GM12878 (cell line): ENCODE data around the gene TTC23. TPM values are rescaled to one million over a fixed set of nuclear protein-coding genes. Genes with fewer than 3 reads are reported as not detected.

Experiments used
- ATAC-seq: fragments of 200-7000 bp; cut with Tn5 transposase; 3 replicates; pipeline ENCODE4 v1.9.1; 2020; ENCODE audit warnings: mild to moderate bottlenecking, moderate library complexity
- BruUV-seq: library from RNA; stranded (reverse); fragments of 400-500 nt; replicated peaks from 2 replicates; lab custom pipeline; 2021; lab: Mats Ljungman, UMichigan
- CTCF ChIA-PET: fragments of 300-600 bp; sonication (Branson Sonifier 250); formaldehyde crosslinking; extraction: SDS; loops from one replicate; lab custom pipeline; 2021; ENCODE audit warnings: inconsistent platforms; lab: Yijun Ruan, JAX
- POLR2A ChIA-PET: fragments of 350-600 bp; formaldehyde crosslinking; extraction: SDS; loops from one replicate; lab custom pipeline; 2021; ENCODE audit warnings: inconsistent platforms; lab: Charles Lee
- RAD21 ChIA-PET: fragments of 300-600 bp; sonication (Branson Sonifier 250); formaldehyde crosslinking; loops from one replicate; lab custom pipeline; 2023; ENCODE audit warnings: antibody characterized with exemption; ENCODE audit not compliant: unreplicated experiment; lab: Charles Lee
- SMC1A ChIA-PET: fragments of 300-600 bp; sonication (Branson Sonifier 250); formaldehyde crosslinking; loops from one replicate; lab custom pipeline; 2023; ENCODE audit not compliant: unreplicated experiment, uncharacterized antibody; lab: Charles Lee
- DNase-seq: peaks from one replicate; pipeline ENCODE4 v3.0.0-alpha.2; 2011; ENCODE audit warnings: low read depth, low spot score
- FAIRE-seq: peaks from 3 replicates; lab custom pipeline; 2011; peaks lifted over from hg19 to GRCh38; lab: Jason Lieb, UNC
- H2AFZ ChIP-seq: 2 replicates; pipeline ENCODE4 v1.6.0; 2011; ENCODE audit warnings: low read depth, low read length, control low read depth; ENCODE audit not compliant: control insufficient read depth
- H3K27ac ChIP-seq: 2 replicates; pipeline ENCODE4 v1.5.1; 2011; ENCODE audit warnings: control low read depth; ENCODE audit not compliant: control insufficient read depth, insufficient read depth
- H3K27me3 ChIP-seq, 2 experiments: replicated peaks in 1 of 2; 2 replicates each; pipeline versions ENCODE4 v1.6.0 to v1.6.1; 2011; ENCODE audit warnings: low read length in 1 of 2; ENCODE audit not compliant: control insufficient read depth in 2 of 2, insufficient read depth in 2 of 2
- H3K36me3 ChIP-seq, 2 experiments: 2 replicates each; pipeline ENCODE4 v1.5.1; 2011; ENCODE audit warnings: low read length in 1 of 2; ENCODE audit not compliant: control insufficient read depth in 2 of 2, insufficient read depth in 2 of 2
- H3K4me1 ChIP-seq: 2 replicates; pipeline ENCODE4 v1.6.1; 2011; ENCODE audit warnings: mild to moderate bottlenecking, low read length, moderate library complexity, mixed read lengths; ENCODE audit not compliant: control insufficient read depth, insufficient read depth
- H3K4me2 ChIP-seq: 2 replicates; pipeline ENCODE4 v1.6.0; 2011; ENCODE audit warnings: control low read depth; ENCODE audit not compliant: control insufficient read depth, insufficient read depth
- H3K4me3 ChIP-seq: fragments of 200-600 bp; sonication (generic); 2 replicates; pipeline ENCODE4 v1.5.1; 2016
- H3K79me2 ChIP-seq: 2 replicates; pipeline ENCODE4 v1.6.0; 2011; ENCODE audit warnings: low read length; ENCODE audit not compliant: control insufficient read depth, insufficient read depth
- H3K9ac ChIP-seq: 2 replicates; pipeline ENCODE4 v1.8.0; 2011; ENCODE audit warnings: low read length, control low read depth, mixed read lengths; ENCODE audit not compliant: control insufficient read depth, insufficient read depth
- H3K9me3 ChIP-seq: replicated peaks from 3 replicates; pipeline ENCODE4 v1.5.1; 2011; ENCODE audit warnings: mild to moderate bottlenecking, low read length; ENCODE audit not compliant: control insufficient read depth, insufficient read depth
- H4K20me1 ChIP-seq: 2 replicates; pipeline ENCODE4 v1.6.0; 2011; ENCODE audit not compliant: control insufficient read depth, insufficient read depth
- CEBPB ChIP-seq, 2 experiments: fragments of 150-350 bp in 1 of 2; IDR thresholded peaks; 2 replicates each; pipeline ENCODE4 v1.6.1; 2012 to 2014; ENCODE audit warnings: low read depth in 2 of 2, low read length in 2 of 2, borderline replicate concordance in 1 of 2, inconsistent platforms in 1 of 2
- CREB1 ChIP-seq: IDR thresholded peaks from 2 replicates; pipeline ENCODE4 v1.6.1; 2012; ENCODE audit warnings: low read depth, mild to moderate bottlenecking, inconsistent platforms
- EED ChIP-seq: sonication (generic); IDR thresholded peaks from 2 replicates; pipeline ENCODE4 v1.6.1; 2016; ENCODE audit warnings: antibody characterized with exemption, low read depth
- EP300 ChIP-seq, 2 experiments: fragments of 150-350 bp in 1 of 2; IDR thresholded peaks; 2 replicates each; pipeline ENCODE4 v1.6.1; 2011 to 2012; ENCODE audit warnings: low read depth in 2 of 2, low read length in 2 of 2, borderline replicate concordance in 1 of 2, improper control_type of control experiment in 1 of 2, inconsistent platforms in 1 of 2; ENCODE audit not compliant: control insufficient read depth in 1 of 2
- FOS ChIP-seq: IDR thresholded peaks from 3 replicates; pipeline ENCODE4 v1.6.1; 2011; ENCODE audit warnings: borderline replicate concordance; ENCODE audit not compliant: insufficient read length; ENCODE audit errors: extremely low read depth
- GABPA ChIP-seq: IDR thresholded peaks from 2 replicates; pipeline ENCODE4 v1.6.1; 2014; ENCODE audit warnings: antibody characterized with exemption, low read depth, mild to moderate bottlenecking, inconsistent platforms
- POLR2A ChIP-seq: IDR thresholded peaks from 2 replicates; pipeline ENCODE4 v1.6.1; 2011; ENCODE audit warnings: low read depth, mild to moderate bottlenecking, low read length
- YY1 ChIP-seq: IDR thresholded peaks from 2 replicates; pipeline ENCODE4 v1.6.1; 2011; ENCODE audit warnings: low read depth, mild to moderate bottlenecking, low read length
- ZBTB33 ChIP-seq: fragments of 450-650 bp; IDR thresholded peaks from 2 replicates; pipeline ENCODE4 v1.6.1; 2017; ENCODE audit warnings: mild to moderate bottlenecking
- WGBS: methylation state at CpG from one replicate; pipeline ENCODE4 v1.1.6; 2016; ENCODE audit warnings: low lambda C conversion rate; ENCODE audit not compliant: insufficient replicate concordance, insufficient coverage; ENCODE audit errors: missing lambda C conversion rate; 5-methylcytosine and 5-hydroxymethylcytosine counted together
- in situ Hi-C: fragments of 300-500 bp; cut with MboI; formaldehyde crosslinking; loops from 9 replicates; pipeline ENCODE4 v1.14.3; 2018; ENCODE audit warnings: mixed read lengths
- intact Hi-C: fragments of 100-400 bp; cut with micrococcal nuclease; formaldehyde crosslinking; loops from one replicate; pipeline ENCODE4 v1.14.2; 2022; ENCODE audit not compliant: unreplicated experiment
- polyA plus RNA-seq, 11 experiments: library from polyadenylated mRNA; depleted of rRNA in 4 of 11; unstranded in 6 of 11; stranded (reverse) in 5 of 11; fragments of >200 nt; fragmentation: Nextera tagmentation in 4 of 11; fragmentation: Illumina TruSeq in 1 of 11; extraction: Ambion mirVana in 4 of 11; extraction: Trizol in 1 of 11; gene quantifications; 1 replicate in 1 of 11; 2 replicates in 10 of 11; pipeline versions ENCODE4 v1.2.1 to v1.2.3, GENCODE V29; 2011 to 2016; ENCODE audit warnings: inconsistent platforms in 2 of 11, missing spikeins in 2 of 11, low read depth in 1 of 11
- total RNA-seq, 4 experiments: library from RNA; depleted of rRNA in 3 of 4; stranded (reverse); fragments of >200 nt in 3 of 4; fragmentation: Illumina TruSeq in 1 of 4; extraction: Trizol in 1 of 4; gene quantifications; 2 replicates each; pipeline versions ENCODE4 v1.2.1 to v1.2.3, GENCODE V29; 2013 to 2021
- TF ChIP-seq, protein P1 (sequence below): IDR thresholded peaks from 2 replicates; pipeline ENCODE4 v1.6.1; 2012; ENCODE audit warnings: low read depth, low read length, improper control_type of control experiment

The TTC23 gene
- total and polyA plus RNA-seq, 10 of the 15 experiments (the other 5 are each of a cell fraction or from before 2014, with no cell fraction given): 1.2 to 9.0 (median 6.5) TPM

DNA sequence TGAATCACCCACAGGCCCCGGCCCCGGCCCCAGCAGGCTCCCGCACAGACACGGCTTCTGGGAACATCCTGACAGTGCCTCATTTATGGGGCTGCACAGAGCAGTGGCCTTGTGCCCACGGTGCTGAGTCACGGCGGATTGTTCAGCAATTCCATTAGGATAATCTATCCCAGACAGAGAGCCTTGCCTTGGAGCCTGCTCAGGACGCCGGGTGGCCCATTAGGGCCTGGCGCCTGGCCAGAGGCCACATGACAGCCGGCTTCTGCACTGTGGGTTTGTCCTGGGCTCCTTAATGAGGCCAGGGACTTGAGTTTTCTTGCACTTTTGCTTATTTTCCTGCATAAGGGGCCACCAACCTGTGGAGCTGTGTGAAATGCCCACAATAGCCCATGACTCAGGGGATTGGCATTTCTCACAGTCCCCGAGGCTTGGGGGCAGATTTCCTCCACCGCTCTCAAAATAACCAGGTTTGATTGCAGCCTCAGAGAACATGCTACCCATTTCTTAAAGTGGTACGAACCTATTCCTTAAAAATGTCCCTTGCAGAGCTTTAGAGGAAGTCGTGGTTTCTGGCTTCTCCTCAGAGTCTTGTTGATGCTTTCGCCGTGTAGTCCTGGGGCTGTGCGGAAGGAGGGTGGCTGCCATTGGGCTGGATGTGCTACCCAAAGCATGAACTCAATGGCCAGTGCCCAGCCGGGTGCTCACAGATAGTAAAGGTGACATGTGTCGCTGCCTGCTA is 125.5 kb downstream of the TTC23 start:
- H3K36me3 ChIP-seq: no peaks in the 10 kb centered on the region
- intact Hi-C loops (no loop called here), in situ Hi-C loops (loop anchor here (25.0 kb wide), 1 partner anchor 613 kb away; the partner anchor contains the start of gene LYSMD4)
- ATAC-seq: peak; percentile 21; the same call in 1 of the 3 replicates
- H3K27ac ChIP-seq: no peak overlapping the region
- no peaks in the 10 kb centered on the region for H3K9me3 ChIP-seq
- no peak overlapping the region for H2AFZ ChIP-seq
- ChIA-PET CTCF (no interaction called here), POLR2A (interaction anchor here (0.7 kb wide), 1 partner anchor 58 kb away, joined by 3 read pairs; no protein-coding TSS in a partner anchor), RAD21 (no interaction called here), SMC1A (interaction anchor here (0.6 kb wide), 1 partner anchor 63 kb away, joined by 3 read pairs; no protein-coding TSS in a partner anchor)
- no peaks in the 10 kb centered on the region for H4K20me1 ChIP-seq
- H3K4me1 ChIP-seq: no peaks in the 10 kb centered on the region
- DNase-seq: no peak
- TF ChIP-seq CEBPB (IDR thresholded peaks at IDR 0.05; ENCODE audit: borderline replicate concordance in 1 of 2, low read depth in 2 of 2, low read length in 2 of 2): no peak
- TF ChIP-seq YY1: no peak
- TF ChIP-seq EP300 (IDR thresholded peaks at IDR 0.05; ENCODE audit: borderline replicate concordance in 1 of 2, control insufficient read depth in 1 of 2, low read depth in 2 of 2, low read length in 2 of 2): no peak
- no peak for TF ChIP-seq POLR2A
- TF ChIP-seq, protein P1, sequence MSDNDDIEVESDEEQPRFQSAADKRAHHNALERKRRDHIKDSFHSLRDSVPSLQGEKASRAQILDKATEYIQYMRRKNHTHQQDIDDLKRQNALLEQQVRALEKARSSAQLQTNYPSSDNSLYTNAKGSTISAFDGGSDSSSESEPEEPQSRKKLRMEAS: no peak
- TF ChIP-seq ZBTB33: no peak
- TF ChIP-seq FOS: no peak
- no peak for TF ChIP-seq EED
- no peak for TF ChIP-seq GABPA
- TF ChIP-seq CREB1: no peak
- no peak for FAIRE-seq
- BruUV-seq: no TSS peak
- no peak overlapping the region for H3K4me2 ChIP-seq
- H3K79me2 ChIP-seq: no peaks in the 10 kb centered on the region
- no peak overlapping the region for H3K9ac ChIP-seq
- H3K27me3 ChIP-seq: peaks cover 0 to 4% of the 10 kb centered on the region in 2 experiments; a peak in 2 of 4 replicates
- WGBS: 42% methylated on average over 20 of the region's 20 CpGs
- no peak overlapping the region for H3K4me3 ChIP-seq
